CD1c-positive myeloid dendritic cell (primary cell): ENCODE data around the gene STAT3.
A peak's percentile ranks its signal among the peaks of the same experiment; 100 is the strongest.
"Not testable (repeated sequence)": the region's sequence is repeated elsewhere in the genome, so short reads cannot be mapped to it uniquely, and the experiment has no call there.

ENCODE experiments used
- DNase-seq: peaks from one replicate; pipeline ENCODE4 v3.0.0-alpha.2; 2016; ENCODE audit errors: extremely low spot score

The STAT3 gene

GRCh38 chr17:42277342-42277712 is 110.9 kb downstream of the STAT3 start:
- DNase-seq = no peak

- peak; percentile 38 for DNase-seq
Measured at GRCh38 chr17:42276609-42277341, 111.5 kb downstream of the STAT3 start.

- DNase-seq = peak; percentile 89
Measured at GRCh38 chr17:42276359-42276608, 112.0 kb downstream of the STAT3 start, which contains the start of gene STAT5B. STAT5B (minus strand) TSS chr17:42276391; CDS start chr17:42232127, 44,264 bp downstream.

GRCh38 chr17:42275527-42276358 is 112.5 kb downstream of the STAT3 start:
- no peak for DNase-seq

DNA sequence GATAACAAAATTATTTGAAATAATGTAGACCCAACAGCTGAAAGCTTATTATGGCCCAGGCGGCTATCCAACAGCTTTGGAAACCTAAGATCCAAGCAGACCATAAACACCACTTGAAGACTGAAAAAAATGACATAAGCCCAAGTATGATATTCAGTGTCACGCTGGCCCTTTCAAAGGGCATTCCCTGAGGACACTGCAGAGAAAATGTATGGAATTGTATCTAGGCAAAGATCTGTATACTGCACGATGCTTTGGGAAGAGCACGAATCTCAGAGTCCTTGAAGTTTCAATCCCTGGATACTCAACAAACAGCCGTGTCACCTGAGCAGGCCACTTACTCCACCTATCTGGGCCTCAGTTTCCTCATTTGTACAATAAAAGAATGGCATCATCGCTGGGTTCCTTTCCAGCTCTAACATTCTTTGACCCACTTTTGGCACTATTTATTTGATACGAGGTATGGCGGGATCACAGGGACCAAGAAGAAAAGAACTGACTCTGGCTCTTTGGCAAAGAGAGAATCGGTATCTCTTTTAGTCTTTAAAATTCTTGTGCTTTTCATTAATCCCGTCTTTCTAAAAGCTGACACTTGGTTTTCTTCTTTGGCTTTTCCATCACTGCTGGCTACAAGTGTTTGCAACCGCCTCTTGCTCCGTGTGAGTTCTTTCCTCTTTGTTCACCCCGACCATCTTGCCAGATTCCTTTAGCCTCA is 113.3 kb downstream of the STAT3 start:
- no peak for DNase-seq

GRCh38 chr17:42274253-42274542 is 114.0 kb downstream of the STAT3 start:
- no peak for DNase-seq

DNA sequence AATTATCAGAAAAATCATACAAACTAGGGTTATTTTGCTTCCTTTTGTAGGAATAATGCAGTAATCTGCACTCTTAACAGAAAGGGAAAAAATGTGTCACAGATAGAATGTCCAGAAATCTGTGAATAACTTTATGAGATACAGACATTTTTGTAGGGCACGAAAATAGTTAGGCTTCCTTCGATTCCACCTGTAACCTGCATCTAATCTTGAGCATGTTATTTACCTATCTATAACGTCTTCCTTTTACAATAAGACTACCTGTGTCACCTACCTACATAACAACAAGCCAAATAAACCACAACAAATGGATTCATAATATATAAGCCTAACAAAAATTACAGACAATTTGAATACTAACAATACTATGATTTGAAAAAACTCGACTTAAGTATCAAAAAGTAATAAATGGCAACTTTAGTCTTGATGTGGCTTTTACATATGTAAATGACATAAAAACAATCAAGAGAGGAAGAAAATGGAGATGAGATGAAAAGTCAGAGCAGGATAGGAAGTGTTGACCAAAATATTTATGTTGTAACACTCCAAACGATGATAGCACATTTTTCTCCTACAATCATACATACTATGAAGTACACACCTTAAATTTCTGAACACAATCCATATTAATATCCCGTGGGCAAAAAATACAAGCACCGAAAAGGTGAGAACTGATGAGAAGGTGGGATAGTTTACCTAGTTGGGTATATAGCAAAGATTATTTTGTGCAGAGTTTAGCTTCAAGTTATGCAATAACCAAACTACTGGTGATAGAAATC is 114.6 kb downstream of the STAT3 start:
- DNase-seq = no peak

DNA sequence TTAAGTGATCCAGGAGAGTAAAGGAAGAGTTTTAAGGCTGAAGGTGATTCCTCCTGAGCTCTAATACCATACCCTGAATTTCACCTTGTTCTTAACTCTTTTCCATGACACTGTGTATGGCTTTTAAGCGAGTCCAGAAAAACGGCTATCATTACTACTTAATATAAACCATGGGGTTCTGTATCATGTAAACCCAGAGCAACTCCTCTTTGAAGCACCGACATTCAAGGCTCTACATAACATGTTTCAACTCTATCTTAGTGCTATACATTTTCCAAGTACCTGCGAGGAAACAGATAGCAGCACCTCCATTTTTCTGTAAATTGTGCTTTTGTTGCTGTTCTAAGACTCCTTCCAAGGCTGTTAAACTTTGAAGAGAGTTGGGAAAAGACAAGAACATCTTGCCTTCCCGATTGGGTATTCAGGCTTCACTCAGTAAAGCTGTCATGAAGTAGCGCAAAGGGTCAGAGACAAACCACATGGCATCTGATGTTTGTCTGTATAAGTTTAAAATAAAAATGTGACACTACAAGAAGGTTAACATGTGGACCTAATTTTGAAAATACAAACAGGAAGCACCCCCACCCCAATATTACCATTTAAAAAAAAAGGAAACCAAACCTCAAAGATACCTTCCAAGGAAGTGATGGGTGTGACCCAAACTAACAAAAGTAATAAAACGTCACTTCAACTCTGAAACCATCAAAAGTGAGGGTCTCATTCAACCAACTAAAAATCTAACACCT is 115.9 kb downstream of the STAT3 start:
- no peak for DNase-seq

GRCh38 chr17:42271779-42272035 is 116.5 kb downstream of the STAT3 start:
- no peak for DNase-seq

DNA sequence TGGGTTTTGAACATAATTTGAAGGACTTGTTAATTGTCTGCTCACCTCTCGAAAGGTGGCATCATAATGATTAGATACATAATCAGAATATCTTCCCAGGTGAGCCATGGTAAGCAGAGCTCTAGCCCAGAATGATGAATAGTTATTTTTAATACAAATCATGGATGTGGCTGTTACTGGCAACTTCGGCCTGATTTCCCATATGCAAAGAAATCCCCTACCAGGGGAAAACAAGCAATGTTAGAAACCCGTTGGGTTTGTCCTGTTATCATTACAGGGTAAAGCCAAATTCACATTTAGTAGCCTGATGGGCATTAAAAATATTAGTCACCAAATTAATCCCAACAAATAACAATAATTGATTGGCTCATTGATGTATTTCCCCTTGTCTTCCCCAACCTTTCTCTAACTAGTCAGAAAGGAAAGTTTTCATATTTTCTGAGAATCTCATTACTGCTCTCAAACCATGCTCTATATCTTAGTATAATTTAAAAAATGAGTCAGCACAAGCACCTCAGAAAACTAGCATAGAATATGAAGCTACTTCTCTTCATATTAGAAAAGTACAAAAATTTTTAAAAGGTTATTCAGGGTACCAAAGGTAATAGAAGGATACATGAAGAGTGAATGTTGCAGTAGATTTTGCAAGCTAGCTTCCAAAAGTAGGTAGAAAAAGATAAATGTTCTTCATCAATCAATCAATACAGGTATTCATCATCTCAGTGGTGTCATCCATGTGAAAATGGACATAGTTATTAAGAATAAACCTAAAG is 117.0 kb downstream of the STAT3 start:
- no peak for DNase-seq

- no peak for DNase-seq
Measured at GRCh38 chr17:42270596-42270995, 117.6 kb downstream of the STAT3 start.

GRCh38 chr17:42270170-42270535 is 118.1 kb downstream of the STAT3 start:
- no peak for DNase-seq

- DNase-seq = no peak
Measured at GRCh38 chr17:42268236-42268635, 120.0 kb downstream of the STAT3 start.

- DNase-seq = peak; percentile 85
Measured at GRCh38 chr17:42266918-42267766, 121.1 kb downstream of the STAT3 start.

GRCh38 chr17:42266462-42266861 is 121.8 kb downstream of the STAT3 start:
- no peak for DNase-seq

- DNase-seq = not testable (repeated sequence)
Measured at GRCh38 chr17:42264366-42264765, 123.9 kb downstream of the STAT3 start.
